GM23248 (cell line): ENCODE data around the gene RFT1.

Experiments used
- EZH2 ChIP-seq: fragments of 200-600 bp; sonication (generic); IDR thresholded peaks from 2 replicates; pipeline ENCODE4 v1.6.1; 2018; ENCODE audit warnings: antibody characterized with exemption, mild to moderate bottlenecking; ENCODE audit not compliant: insufficient read depth, poor library complexity, severe bottlenecking
- EZH2phosphoT487 ChIP-seq: fragments of 200-600 bp; sonication (generic); IDR thresholded peaks from 2 replicates; pipeline ENCODE4 v1.6.1; 2018; ENCODE audit warnings: antibody characterized with exemption, moderate library complexity, mild to moderate bottlenecking, low read depth; ENCODE audit not compliant: insufficient read depth

- TF ChIP-seq EZH2phosphoT487 (no peak), EZH2 (no peak)
These were observed 27.8 kb upstream of the RFT1 start for GRCh38 chr3:53157974-53158580.
